Suprapubic skin (tissue), 4 donors: Measurements from ENCODE around the gene ATP6V0B.

Experiments
- EP300 ChIP-seq: sonication (generic); formaldehyde crosslinking; IDR thresholded peaks from one replicate; pipeline ENCODE4 v1.6.1; 2017; ENCODE audit warnings: antibody characterized with exemption
- POLR2A ChIP-seq, 2 donors: fragments of 450-650 bp; IDR thresholded peaks; one replicate each; pipeline ENCODE4 v1.6.1; 2017; ENCODE audit warnings: antibody characterized with exemption in 2 of 2, mild to moderate bottlenecking in 2 of 2, moderate library complexity in 2 of 2
- POLR2AphosphoS5 ChIP-seq, 3 donors: sonication (generic); formaldehyde crosslinking; IDR thresholded peaks; one replicate each; pipeline ENCODE4 v1.6.1; 2017; ENCODE audit warnings: antibody characterized with exemption in 3 of 3
- TF ChIP-seq, protein P1 (sequence below), 2 donors: fragments of 200-600 bp in 1 of 2; fragments of 450-650 bp in 1 of 2; sonication (generic) in 1 of 2; IDR thresholded peaks; one replicate each; pipeline ENCODE4 v1.5.1; 2016 to 2019; ENCODE audit warnings: antibody characterized with exemption in 2 of 2, mild to moderate bottlenecking in 1 of 2, moderate library complexity in 1 of 2

DNA sequence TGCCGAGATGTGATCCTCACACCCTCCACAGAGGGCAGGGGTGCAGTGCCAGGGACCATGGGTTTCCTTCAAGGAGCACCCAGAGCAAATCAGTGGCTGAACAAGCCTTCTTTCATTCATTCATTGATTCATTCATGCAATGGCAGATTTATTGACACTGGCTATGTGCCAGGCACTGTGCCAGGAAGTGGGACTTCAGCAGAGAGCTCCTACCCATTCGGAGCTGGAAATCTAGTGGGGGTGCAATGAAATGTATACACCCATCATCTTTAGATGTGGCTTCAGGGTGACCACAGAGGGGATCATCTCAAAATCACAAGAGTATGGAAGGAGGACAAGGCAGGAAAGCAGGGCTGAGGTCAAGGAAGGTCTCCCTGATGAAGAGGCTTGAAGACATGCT lies 37.6 kb downstream of the ATP6V0B start:
- TF ChIP-seq, protein P1, sequence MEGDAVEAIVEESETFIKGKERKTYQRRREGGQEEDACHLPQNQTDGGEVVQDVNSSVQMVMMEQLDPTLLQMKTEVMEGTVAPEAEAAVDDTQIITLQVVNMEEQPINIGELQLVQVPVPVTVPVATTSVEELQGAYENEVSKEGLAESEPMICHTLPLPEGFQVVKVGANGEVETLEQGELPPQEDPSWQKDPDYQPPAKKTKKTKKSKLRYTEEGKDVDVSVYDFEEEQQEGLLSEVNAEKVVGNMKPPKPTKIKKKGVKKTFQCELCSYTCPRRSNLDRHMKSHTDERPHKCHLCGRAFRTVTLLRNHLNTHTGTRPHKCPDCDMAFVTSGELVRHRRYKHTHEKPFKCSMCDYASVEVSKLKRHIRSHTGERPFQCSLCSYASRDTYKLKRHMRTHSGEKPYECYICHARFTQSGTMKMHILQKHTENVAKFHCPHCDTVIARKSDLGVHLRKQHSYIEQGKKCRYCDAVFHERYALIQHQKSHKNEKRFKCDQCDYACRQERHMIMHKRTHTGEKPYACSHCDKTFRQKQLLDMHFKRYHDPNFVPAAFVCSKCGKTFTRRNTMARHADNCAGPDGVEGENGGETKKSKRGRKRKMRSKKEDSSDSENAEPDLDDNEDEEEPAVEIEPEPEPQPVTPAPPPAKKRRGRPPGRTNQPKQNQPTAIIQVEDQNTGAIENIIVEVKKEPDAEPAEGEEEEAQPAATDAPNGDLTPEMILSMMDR (IDR thresholded peaks at IDR 0.05), result no peak
- TF ChIP-seq POLR2A (IDR thresholded peaks at IDR 0.05), result no peak
- no peak for TF ChIP-seq EP300
- no peak for TF ChIP-seq POLR2AphosphoS5 (IDR thresholded peaks at IDR 0.05)
